Neutrophil (primary cell): ENCODE results near the gene RNU5B-1.

Experiments used
- H3K27ac ChIP-seq: fragments of 200-600 bp; sonication (generic); 2 replicates; pipeline ENCODE4 v1.5.1; 2016; ENCODE audit warnings: mild to moderate bottlenecking, moderate library complexity
- H3K27me3 ChIP-seq: fragments of 200-600 bp; sonication (generic); 2 replicates; pipeline ENCODE4 v1.6.0; 2016; ENCODE audit warnings: mild to moderate bottlenecking
- H3K36me3 ChIP-seq: fragments of 200-600 bp; sonication (generic); 2 replicates; pipeline ENCODE4 v1.5.1; 2017
- H3K4me1 ChIP-seq, 2 experiments: fragments of 200-600 bp in 1 of 2; sonication (generic) in 1 of 2; 1 replicate in 1 of 2; 2 replicates in 1 of 2; pipeline versions ENCODE4 v1.5.1 to v1.6.1; 2013 to 2016; ENCODE audit warnings: low read depth in 1 of 2, low read length in 1 of 2, mild to moderate bottlenecking in 1 of 2, moderate library complexity in 1 of 2; ENCODE audit not compliant: control insufficient read depth in 1 of 2, insufficient read depth in 1 of 2
- H3K4me3 ChIP-seq, 2 experiments: fragments of 200-600 bp in 1 of 2; sonication (generic) in 1 of 2; 1 replicate in 1 of 2; 2 replicates in 1 of 2; pipeline ENCODE4 v1.5.1; 2013 to 2016; ENCODE audit warnings: low read depth in 1 of 2, low read length in 1 of 2, mild to moderate bottlenecking in 1 of 2, moderate library complexity in 1 of 2
- H3K9me3 ChIP-seq: fragments of 200-600 bp; sonication (generic); 2 replicates; pipeline ENCODE4 v1.5.1; 2016
- TF ChIP-seq, protein P1 (sequence below): fragments of 200-600 bp; sonication (generic); IDR thresholded peaks from 2 replicates; pipeline ENCODE4 v1.5.1; 2016; ENCODE audit warnings: antibody characterized with exemption

Gene RNU5B-1

DNA sequence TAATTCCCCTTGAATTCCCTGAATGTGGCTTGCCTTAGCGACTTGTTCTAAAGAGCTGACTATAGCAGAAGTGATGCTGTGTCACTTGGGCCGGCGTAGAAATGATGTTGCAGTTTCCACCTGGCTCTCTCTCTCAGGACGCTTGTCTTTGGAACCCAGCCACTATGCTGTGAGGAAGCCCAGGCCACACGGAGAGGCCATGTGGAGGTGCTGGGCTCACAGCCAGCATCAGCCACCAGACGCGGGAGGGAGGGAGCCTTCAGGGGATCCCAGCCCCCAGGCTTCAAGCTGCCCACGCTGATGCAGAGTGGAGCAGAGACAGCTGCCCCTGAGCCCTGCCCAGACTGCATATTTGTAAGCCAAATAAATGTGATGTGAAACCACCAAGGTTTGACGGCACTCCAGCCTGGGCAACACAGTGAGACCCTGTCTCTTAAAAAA lies 18.6 kb downstream of the RNU5B-1 start:
- TF ChIP-seq, protein P1, sequence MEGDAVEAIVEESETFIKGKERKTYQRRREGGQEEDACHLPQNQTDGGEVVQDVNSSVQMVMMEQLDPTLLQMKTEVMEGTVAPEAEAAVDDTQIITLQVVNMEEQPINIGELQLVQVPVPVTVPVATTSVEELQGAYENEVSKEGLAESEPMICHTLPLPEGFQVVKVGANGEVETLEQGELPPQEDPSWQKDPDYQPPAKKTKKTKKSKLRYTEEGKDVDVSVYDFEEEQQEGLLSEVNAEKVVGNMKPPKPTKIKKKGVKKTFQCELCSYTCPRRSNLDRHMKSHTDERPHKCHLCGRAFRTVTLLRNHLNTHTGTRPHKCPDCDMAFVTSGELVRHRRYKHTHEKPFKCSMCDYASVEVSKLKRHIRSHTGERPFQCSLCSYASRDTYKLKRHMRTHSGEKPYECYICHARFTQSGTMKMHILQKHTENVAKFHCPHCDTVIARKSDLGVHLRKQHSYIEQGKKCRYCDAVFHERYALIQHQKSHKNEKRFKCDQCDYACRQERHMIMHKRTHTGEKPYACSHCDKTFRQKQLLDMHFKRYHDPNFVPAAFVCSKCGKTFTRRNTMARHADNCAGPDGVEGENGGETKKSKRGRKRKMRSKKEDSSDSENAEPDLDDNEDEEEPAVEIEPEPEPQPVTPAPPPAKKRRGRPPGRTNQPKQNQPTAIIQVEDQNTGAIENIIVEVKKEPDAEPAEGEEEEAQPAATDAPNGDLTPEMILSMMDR: no peak
- Histone ChIP-seq H3K36me3 (no peaks in the 10 kb centered on the region), H3K4me1 (peaks cover 3 to 6% of the 10 kb centered on the region in 2 experiments), H3K27me3 (peaks cover 66% of the 10 kb centered on the region), H3K9me3 (no peaks in the 10 kb centered on the region), H3K27ac (no peak overlapping the region), H3K4me3 (no peak overlapping the region)

DNA sequence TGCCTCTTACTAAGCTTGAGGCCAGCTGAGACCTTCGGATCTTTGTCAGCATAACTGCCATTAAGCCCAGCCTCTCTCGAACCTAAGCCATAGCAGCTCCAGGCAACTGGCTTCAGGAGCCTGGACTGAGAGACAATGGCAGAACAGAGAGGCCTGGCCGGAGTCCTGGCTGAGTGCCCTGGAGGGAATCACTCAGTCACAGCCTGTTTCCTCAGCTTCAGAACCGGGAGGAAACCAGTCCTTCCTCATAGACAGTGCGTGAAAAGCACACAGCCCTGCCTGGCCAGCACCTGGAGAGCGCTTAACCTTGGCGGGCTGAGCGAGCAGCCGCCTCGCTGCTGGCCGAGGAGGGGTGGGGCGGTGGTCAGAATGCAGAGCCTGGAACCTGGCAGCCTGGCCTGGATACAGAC lies 21.6 kb downstream of the RNU5B-1 start:
- Histone ChIP-seq H3K36me3 (no peaks in the 10 kb centered on the region), H3K4me1 (no peaks in the 10 kb centered on the region), H3K27ac (no peak overlapping the region), H3K4me3 (no peak overlapping the region), H3K9me3 (no peaks in the 10 kb centered on the region), H3K27me3 (peaks cover 61% of the 10 kb centered on the region)
- TF ChIP-seq, protein P1: no peak

DNA sequence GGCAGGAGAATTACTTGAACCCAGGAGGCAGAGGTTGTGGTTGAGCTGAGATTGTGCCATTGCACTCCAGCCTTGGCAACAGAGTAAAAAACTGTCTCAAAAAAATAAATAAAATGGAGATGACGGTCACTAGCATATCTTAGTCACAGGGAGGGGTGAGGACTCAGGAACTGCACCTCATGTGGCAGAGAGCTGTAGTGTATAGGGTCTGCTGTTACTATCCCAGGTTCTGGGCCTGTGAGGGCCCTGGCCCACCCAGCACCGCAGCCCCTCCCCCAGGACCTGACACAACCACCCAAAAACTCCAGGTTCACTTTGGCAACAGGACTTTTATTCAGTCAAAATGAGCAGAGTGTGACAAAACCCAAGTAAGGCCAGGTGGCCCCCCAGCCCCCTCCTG lies 22.3 kb downstream of the RNU5B-1 start:
- Histone ChIP-seq H3K9me3 (no peaks in the 10 kb centered on the region), H3K27me3 (peaks cover 54% of the 10 kb centered on the region), H3K27ac (no peak overlapping the region), H3K4me3 (no peak overlapping the region), H3K36me3 (no peaks in the 10 kb centered on the region), H3K4me1 (no peaks in the 10 kb centered on the region)
- TF ChIP-seq, protein P1: no peak

DNA sequence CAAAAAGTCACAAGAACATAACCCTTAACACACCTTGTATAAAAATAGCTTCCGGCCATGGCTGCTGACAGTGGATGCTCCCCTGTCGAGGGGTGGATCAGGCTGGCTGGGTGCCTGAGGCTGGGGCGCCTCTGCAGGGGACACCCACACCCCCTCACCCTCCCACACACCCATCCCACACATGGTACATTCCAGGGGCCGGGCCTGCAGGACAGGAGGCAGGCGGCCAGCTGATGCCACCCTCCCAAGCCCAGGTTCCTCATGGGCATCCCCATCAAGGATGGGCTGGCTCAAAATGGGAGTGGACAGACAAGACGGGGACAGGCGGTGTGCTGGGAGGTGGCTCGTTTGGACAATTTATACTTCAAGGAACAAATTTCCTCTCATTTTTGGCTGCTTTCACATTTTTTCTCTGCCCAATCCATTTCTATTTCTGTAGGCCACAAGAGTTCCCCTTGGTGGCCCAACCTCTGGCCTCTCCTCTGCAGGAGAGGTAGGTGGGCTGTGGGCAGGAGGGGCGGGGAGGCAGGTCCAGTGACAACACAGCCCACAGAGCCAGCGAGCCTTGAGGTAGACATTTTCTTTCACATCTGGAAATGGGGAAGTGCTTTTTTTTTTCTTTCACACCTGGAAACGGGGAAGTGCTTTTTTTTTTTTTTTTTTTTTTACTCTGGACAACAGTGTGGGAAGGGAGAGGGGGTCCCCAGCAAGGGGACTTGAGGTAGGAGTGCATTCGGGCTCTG lies 23.3 kb downstream of the RNU5B-1 start:
- H3K9me3 ChIP-seq: no peaks in the 10 kb centered on the region
- H3K4me3 ChIP-seq: no peak overlapping the region
- H3K36me3 ChIP-seq: no peaks in the 10 kb centered on the region
- H3K27ac ChIP-seq: no peak overlapping the region
- H3K4me1 ChIP-seq: no peaks in the 10 kb centered on the region
- H3K27me3 ChIP-seq: peaks cover 44% of the 10 kb centered on the region
- TF ChIP-seq, protein P1: no peak

DNA sequence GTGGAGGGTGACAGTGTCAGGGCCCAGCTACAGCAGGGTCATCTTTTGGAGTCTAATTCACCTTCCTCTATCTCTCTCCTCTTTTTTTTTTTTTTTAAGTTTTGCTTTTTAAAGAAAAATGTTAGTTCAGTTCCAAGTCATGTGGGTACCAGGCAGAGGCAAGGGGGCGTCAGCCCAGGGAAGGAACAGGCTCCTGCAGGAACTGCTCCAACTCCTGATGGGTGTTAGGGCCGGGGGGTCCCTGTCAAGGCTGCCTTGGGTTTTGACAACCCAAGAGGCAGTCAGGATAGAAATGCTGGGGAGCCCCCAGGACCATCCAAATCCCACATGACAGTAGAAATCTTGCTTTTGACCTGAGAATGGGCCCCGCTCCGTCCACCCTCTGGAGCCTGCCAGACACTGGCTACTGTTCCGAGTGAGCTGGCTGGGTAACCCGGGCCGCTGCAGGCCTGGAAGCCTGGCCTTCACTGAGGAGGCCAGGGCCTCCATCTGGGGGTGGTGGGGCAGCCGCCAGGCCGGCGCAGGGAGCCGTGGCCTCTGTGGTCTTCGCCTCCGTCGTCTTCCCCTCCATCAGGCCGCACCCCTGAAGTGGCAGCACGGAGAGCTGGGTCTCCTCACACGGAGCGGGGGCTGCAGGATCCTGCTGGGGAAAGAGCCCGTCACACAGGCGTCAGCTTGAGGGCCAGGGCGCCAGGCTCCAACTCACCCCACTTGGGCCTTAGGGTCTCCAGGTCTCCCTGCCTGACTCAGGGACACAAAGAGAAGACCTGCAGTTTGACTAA lies 24.2 kb downstream of the RNU5B-1 start:
- no peaks in the 10 kb centered on the region for H3K36me3 ChIP-seq
- no peaks in the 10 kb centered on the region for H3K9me3 ChIP-seq
- peaks cover 39% of the 10 kb centered on the region for H3K27me3 ChIP-seq
- H3K27ac ChIP-seq: no peak overlapping the region
- H3K4me1 ChIP-seq: no peaks in the 10 kb centered on the region
- H3K4me3 ChIP-seq: no peak overlapping the region
- TF ChIP-seq, protein P1: no peak
